Naive thymus-derived CD8-positive, alpha-beta T cell (primary cell): ENCODE results near the gene TMEM208. TPM values are rescaled to one million over a fixed set of nuclear protein-coding genes. Genes with fewer than 3 reads are reported as not detected.

Experiments
- ATAC-seq, 2 donors: fragments of 150-1000 bp; cut with Tn5 transposase in 1 of 2; sonication (Bioruptor Pico), chemical (Tn5 transposase) in 1 of 2; 1 replicate in 1 of 2; 2 replicates in 1 of 2; pipeline ENCODE4 v1.10.0; 2021; ENCODE audit warnings: mild to moderate bottlenecking in 2 of 2, moderate library complexity in 2 of 2
- POLR2A ChIA-PET: fragments of 350-600 bp; sonication (Branson Sonifier 250); formaldehyde crosslinking; loops from one replicate; lab custom pipeline; 2021; ENCODE audit warnings: antibody characterized with exemption; lab: Charles Lee
- DNase-seq, 10 donors: peaks; one replicate each; pipeline versions ENCODE4 v3.0.0 to v3.0.0-alpha.2; 2020 to 2022
- H3K27ac Mint-ChIP-seq, 10 donors: one replicate each; pipeline ENCODE4 v1.8.0; 2020 to 2022; ENCODE audit warnings: mild to moderate bottlenecking in 10 of 10, mixed read lengths in 10 of 10, moderate library complexity in 4 of 10, inconsistent platforms in 1 of 10
- H3K27me3 Mint-ChIP-seq, 5 donors: one replicate each; pipeline ENCODE4 v1.8.0; 2021 to 2022; ENCODE audit warnings: mixed read lengths in 5 of 5
- H3K36me3 Mint-ChIP-seq, 3 donors: one replicate each; pipeline ENCODE4 v1.8.0; 2020 to 2022; ENCODE audit warnings: mixed read lengths in 3 of 3, mild to moderate bottlenecking in 2 of 3, inconsistent platforms in 1 of 3
- H3K4me1 Mint-ChIP-seq, 4 donors: one replicate each; pipeline ENCODE4 v1.8.0; 2021 to 2022; ENCODE audit warnings: mixed read lengths in 4 of 4
- H3K4me3 Mint-ChIP-seq, 10 donors: one replicate each; pipeline ENCODE4 v1.8.0; 2020 to 2022; ENCODE audit warnings: mild to moderate bottlenecking in 10 of 10, mixed read lengths in 10 of 10, moderate library complexity in 6 of 10, inconsistent platforms in 1 of 10
- H3K9me3 Mint-ChIP-seq, 9 donors: one replicate each; pipeline ENCODE4 v1.8.0; 2020 to 2022; ENCODE audit warnings: mixed read lengths in 9 of 9, mild to moderate bottlenecking in 3 of 9, inconsistent platforms in 1 of 9, moderate library complexity in 1 of 9
- polyA plus RNA-seq, 3 donors: library from polyadenylated mRNA; unstranded; fragments of 300-500 nt; fragmentation: Illumina TruSeq; gene quantifications; one replicate each; pipeline ENCODE4 v1.2.3, GENCODE V29; 2021
- total RNA-seq, 8 experiments: library from RNA in 2 of 8; stranded (reverse) in 2 of 8; gene quantifications; one replicate each; pipeline ENCODE4 v1.2.3 and lab custom pipeline; 2021 to 2026

TMEM208 gene
- total and polyA plus RNA-seq, 5 experiments from 2014 or later: 40.0 to 88.4 (median 65.3) TPM

DNA sequence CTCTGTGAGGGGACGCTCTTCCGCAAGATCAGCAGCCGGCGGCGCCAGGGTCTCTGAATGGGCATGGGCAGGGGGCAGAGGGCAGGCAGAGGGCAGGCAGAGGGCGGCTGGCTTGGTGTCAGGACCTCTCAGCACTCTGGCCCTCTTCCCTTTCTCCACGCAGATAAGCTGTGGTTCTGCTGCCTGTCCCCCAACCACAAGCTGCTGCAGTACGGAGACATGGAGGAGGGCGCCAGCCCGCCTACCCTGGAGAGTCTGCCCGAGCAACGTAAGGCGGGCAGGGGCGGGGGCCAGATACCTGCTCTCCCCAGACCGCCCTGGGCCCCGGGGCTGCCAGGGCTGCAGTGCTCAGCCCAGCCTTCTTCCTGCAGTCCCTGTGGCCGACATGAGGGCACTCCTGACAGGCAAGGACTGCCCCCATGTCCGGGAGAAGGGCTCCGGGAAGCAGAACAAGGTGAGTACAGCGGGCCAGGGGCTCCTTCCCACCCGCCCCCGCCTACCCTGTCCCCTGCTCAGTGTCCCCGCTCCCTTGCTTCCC lies 23.9 kb upstream of the TMEM208 start:
- POLR2A ChIA-PET: interaction anchor here (0.9 kb wide), 1 partner anchor 24 kb away, joined by 3 read pairs; the partner anchor contains the start of gene TMEM208
- H3K27me3 Mint-ChIP-seq: no peaks in the 10 kb centered on the region
- no peak overlapping the region for H3K27ac Mint-ChIP-seq
- ATAC-seq: no peak
- H3K9me3 Mint-ChIP-seq: no peaks in the 10 kb centered on the region
- H3K4me1 Mint-ChIP-seq: peaks cover 0 to 6% (median under 1%) of the 10 kb centered on the region in 4 donors
- peak in 1 of 10 donors; percentile 52 for DNase-seq
- H3K4me3 Mint-ChIP-seq: no peak overlapping the region
- H3K36me3 Mint-ChIP-seq: peaks cover 0 to 22% (median 0%) of the 10 kb centered on the region in 3 donors

DNA sequence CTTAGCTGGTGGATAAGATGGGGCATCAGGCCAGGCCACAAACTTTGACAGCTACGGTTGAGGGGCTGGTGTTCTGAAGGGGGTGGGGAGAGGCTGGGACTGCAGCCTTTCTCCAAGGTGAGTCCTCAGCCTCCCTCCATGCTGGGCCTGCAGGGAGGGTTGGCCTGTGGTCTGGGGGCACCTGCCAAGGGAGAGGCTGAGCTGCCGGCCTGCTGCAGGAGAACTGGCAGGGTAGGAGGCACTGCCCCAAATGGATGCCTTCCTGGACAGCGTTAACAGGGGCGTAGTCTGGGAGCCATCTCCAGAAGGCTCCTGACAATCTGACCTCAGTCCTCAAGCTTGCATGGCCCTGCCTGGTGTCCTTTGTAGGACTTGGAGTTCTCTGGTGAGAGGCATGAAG lies 22.9 kb upstream of the TMEM208 start:
- H3K9me3 Mint-ChIP-seq: no peaks in the 10 kb centered on the region
- peak overlapping the region in 2 of 10 donors; percentile 4 to 31 for H3K27ac Mint-ChIP-seq
- H3K27me3 Mint-ChIP-seq: no peaks in the 10 kb centered on the region
- no peak overlapping the region for H3K4me3 Mint-ChIP-seq
- DNase-seq (no peak), ATAC-seq (no peak)
- H3K4me1 Mint-ChIP-seq: peaks cover 0 to 2% (median under 1%) of the 10 kb centered on the region in 4 donors
- POLR2A ChIA-PET: interaction anchor here (0.7 kb wide), 1 partner anchor 12 kb away, joined by 3 read pairs; no protein-coding TSS in a partner anchor
- H3K36me3 Mint-ChIP-seq: peaks cover 0 to 16% (median 0%) of the 10 kb centered on the region in 3 donors

DNA sequence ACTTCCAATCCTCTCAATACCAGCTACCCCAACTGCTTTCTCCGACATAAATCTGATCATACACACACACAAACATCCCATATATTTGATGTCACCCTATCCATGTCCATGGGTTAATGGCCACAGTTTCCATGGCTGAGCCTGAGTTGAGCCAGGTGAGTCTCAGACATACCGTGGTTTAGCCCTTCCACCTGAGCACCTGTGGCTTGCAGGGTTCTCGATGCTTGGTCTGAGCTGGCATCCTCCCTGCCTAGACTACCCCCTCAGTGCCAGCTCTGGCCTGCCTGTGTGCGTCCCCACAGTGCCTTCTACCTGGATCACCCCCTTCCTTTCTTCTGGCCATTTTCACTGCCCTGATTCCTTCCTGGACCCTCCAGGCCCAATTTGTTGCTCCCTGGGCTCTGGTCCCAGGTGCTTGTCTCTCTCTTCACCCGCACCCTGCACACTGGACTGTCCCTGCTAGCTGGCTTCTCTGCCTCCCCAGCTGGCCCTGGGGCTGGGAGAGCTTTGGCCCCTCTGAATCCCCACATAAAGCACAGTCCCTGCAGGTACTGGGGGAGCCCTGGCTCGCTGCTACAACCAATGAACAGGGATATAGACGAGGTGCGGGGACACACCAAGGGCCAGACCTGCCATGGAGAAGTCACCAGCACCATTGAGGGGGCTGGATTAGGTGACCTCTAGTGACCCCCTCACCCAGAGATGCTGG lies 20.6 kb upstream of the TMEM208 start:
- Mint-ChIP-seq H3K27ac (peak overlapping the region in 5 of 10 donors; percentile 23 to 74 (median 64)), H3K27me3 (no peaks in the 10 kb centered on the region), H3K9me3 (no peaks in the 10 kb centered on the region), H3K4me1 (peaks cover 0 to 3% (median under 1%) of the 10 kb centered on the region in 4 donors), H3K36me3 (peaks cover 0 to 5% (median 0%) of the 10 kb centered on the region in 3 donors), H3K4me3 (peak overlapping the region in 1 of 10 donors; percentile 29)
- POLR2A ChIA-PET: interaction anchor here (0.5 to 2.6 kb wide), 3 partner anchors 9 to 101 kb away, joined by 3 to 10 read pairs (median 3); no protein-coding TSS in a partner anchor
- DNase-seq (no peak), ATAC-seq (no peak)

DNA sequence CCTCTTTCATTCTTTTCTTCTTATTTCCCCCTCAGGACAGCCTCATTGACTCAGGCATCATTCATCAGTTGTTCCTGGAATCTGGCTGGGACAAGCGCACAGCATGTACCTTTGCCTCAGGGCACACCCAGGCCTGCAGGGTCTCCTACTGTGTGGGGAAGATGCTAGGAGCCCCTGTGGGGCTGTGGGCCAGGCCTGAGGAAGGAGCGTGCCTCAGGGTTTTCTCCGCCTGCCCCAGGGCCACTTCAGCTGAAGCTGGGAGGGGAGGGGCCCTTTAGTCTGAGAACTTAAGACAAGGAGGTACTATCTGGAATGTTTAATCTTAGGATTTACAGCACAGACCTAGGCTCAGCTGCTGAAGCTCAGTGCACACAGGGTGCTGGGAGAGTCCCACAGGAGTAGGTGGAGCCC lies 20.1 kb upstream of the TMEM208 start:
- DNase-seq (no peak), ATAC-seq (no peak)
- Mint-ChIP-seq H3K4me3 (no peak overlapping the region), H3K4me1 (peaks cover 0 to 3% (median under 1%) of the 10 kb centered on the region in 4 donors), H3K9me3 (no peaks in the 10 kb centered on the region), H3K27me3 (no peaks in the 10 kb centered on the region), H3K36me3 (peaks cover 0 to 4% (median 0%) of the 10 kb centered on the region in 3 donors), H3K27ac (peak overlapping the region in 1 of 10 donors; percentile 63)
- POLR2A ChIA-PET: interaction anchor here (0.5 to 2.6 kb wide), 3 partner anchors 9 to 101 kb away, joined by 3 to 10 read pairs (median 3); no protein-coding TSS in a partner anchor

DNA sequence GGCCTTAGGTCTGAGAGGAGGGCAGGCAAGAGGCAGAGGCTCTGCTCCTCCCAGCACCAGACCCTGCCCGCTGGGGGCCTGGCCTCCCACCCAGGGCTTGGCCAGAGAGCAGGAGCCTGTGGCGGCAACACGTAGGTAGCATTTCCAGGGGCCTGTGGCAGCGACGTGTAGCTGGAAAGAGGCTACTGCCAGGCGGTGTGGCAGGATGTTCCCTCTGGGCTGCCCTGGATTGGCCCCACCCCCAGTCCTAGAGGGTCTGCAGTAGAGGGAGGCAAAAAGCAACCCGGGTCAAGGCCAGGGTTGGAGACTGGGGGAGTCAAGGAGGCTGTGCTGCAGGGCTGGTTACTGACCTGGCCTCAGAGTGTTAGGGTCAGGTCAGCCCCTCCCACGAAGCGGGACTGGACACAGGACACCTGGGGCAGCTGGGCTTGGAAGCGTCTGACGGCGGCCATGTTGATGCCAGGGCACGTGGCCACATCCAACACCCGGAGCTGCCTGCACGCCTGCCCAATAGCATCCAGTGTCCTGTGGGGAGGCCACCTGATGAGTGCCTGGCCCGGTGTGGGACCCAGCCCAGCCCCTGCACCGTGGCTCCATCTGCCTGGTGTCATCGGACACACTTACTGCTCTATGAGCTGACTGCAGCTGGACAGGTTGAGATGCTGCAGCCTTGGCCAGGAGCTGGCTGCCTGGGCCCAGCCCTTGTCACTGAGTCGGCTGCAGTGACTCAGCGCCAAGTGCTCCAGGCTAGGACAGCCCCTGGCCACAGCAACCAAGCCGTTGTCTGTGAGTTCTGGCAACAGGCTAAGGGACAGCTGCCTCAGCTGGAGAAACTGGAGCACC lies 19.5 kb upstream of the TMEM208 start:
- H3K4me1 Mint-ChIP-seq: peaks cover 0 to 3% (median under 1%) of the 10 kb centered on the region in 4 donors
- H3K27ac Mint-ChIP-seq: peak overlapping the region in 1 of 10 donors; percentile 63
- POLR2A ChIA-PET: interaction anchor here (0.7 to 2.6 kb wide), 2 partner anchors 17 to 39 kb away, joined by 3 to 10 read pairs; no protein-coding TSS in a partner anchor
- ATAC-seq (no peak), DNase-seq (no peak)
- H3K4me3 Mint-ChIP-seq: no peak overlapping the region
- H3K27me3 Mint-ChIP-seq: no peaks in the 10 kb centered on the region
- peaks cover 0 to 4% (median 0%) of the 10 kb centered on the region in 3 donors for H3K36me3 Mint-ChIP-seq
- no peaks in the 10 kb centered on the region for H3K9me3 Mint-ChIP-seq

DNA sequence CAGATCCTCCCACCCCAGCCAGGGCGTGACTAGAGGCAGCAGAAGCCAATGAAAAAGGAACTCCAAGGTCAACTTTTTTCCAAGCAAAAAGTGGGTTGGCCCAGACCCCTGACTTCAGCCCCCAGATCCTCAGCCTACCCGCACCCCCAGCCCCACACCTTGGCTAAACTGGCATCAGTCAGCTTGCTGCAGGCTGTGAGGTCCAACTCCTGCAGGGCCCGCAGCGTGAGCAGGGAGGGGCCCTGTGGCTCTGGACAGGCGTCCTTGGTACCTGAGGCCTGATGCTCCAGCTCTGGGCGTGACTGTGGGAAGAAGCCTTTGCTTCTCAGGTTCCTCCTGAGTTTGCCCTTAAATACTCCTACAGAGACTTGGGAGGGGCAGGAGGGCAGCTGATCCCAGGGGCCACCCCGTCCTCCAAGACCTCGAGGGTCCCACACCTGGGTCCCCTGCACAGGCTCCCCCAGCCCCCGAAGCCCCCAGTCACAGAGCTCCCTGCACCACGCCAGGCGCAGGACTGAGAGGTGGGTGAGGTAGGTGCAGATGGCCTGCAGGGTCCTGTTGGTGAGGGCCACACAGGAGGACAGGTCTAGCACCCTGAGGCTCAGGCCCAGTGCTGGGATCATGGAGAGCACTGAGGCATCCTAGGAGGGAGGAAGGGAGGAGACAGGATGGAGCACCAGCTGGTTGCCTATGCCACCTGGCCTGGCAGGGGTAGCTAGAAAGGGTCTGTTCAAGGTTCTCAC lies 18.6 kb upstream of the TMEM208 start:
- Mint-ChIP-seq H3K4me1 (peaks cover 0 to 3% (median under 1%) of the 10 kb centered on the region in 4 donors), H3K27ac (peak overlapping the region in 1 of 10 donors; percentile 52), H3K4me3 (no peak overlapping the region), H3K27me3 (no peaks in the 10 kb centered on the region), H3K9me3 (no peaks in the 10 kb centered on the region), H3K36me3 (peaks cover 0 to 4% (median 0%) of the 10 kb centered on the region in 3 donors)
- DNase-seq (no peak), ATAC-seq (no peak)
- POLR2A ChIA-PET: interaction anchor here (0.5 to 2.6 kb wide), 3 partner anchors 11 to 38 kb away, joined by 3 to 10 read pairs (median 3); no protein-coding TSS in a partner anchor

DNA sequence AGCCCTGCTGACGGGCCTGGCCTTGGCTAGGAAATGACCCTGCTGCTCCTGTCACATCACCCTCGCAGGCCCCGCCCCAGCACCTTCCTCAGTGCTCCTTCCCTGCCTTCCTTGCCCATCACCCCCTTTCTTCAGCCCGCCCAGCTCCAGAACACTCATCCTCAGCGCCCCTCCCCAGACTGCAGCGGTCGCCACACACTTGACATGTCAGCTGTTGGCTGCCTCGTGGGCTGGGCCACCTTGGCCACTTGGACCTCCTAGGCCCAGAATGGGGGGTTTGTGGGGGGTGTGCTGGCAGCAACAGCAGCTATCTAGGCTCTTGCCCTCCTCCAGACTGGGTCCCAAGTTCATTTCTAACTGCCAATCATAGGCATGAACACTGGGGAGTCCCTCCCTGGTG lies 17.4 kb upstream of the TMEM208 start:
- Mint-ChIP-seq H3K9me3 (no peaks in the 10 kb centered on the region), H3K27me3 (no peaks in the 10 kb centered on the region), H3K4me3 (no peak overlapping the region), H3K4me1 (peaks cover 0 to 3% (median under 1%) of the 10 kb centered on the region in 4 donors), H3K27ac (no peak overlapping the region), H3K36me3 (peaks cover 0 to 2% (median 0%) of the 10 kb centered on the region in 3 donors)
- ATAC-seq (no peak), DNase-seq (no peak)
- POLR2A ChIA-PET: no interaction called here

DNA sequence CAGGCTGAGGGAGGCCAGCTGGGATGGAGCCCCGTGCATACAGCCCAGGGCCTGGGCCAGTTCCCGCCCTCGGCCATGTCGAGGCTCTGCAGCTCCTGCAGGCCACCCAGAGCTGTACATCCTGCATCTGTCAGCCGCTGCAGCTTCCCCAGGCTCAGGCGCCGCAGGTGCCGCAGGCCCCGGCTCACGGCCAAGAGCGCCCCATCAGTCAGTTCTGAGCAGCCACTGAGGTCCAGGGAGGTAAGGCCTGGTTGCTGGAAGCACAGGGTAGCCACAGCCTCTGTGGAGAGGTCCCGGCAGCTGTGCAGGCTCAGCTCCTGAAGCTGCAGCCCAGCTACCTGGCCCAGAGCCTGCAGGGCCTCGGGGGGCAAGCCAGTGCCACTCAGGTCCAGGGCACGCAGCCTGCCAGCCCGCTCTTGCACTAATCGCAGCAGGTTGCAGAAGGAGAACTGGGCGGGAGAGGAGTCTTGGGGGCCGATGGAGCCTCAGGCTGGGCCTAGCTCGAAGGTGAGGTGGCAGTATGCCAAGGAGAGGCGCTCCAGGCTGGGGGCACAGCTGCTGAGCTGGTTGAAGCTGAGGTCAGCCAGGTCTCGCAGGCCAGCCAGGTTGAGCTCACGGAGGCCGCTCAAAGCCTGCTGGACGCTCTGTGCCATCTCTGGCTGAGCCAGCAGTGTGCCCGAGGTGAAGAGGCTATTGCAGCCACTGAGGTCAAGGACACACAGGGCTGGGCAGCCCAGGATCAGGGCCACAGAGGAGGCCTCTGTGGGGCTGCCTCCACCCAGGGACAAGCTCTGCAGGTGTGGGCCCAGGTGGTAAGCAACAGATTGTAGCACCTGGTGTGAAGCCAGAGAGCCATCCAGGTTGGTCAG lies 16.6 kb upstream of the TMEM208 start:
- peaks cover 0 to 2% (median 0%) of the 10 kb centered on the region in 3 donors for H3K36me3 Mint-ChIP-seq
- DNase-seq (no peak), ATAC-seq (no peak)
- POLR2A ChIA-PET: no interaction called here
- H3K27me3 Mint-ChIP-seq: no peaks in the 10 kb centered on the region
- no peak overlapping the region for H3K4me3 Mint-ChIP-seq
- H3K9me3 Mint-ChIP-seq: no peaks in the 10 kb centered on the region
- H3K4me1 Mint-ChIP-seq: peaks cover 0 to 3% (median under 1%) of the 10 kb centered on the region in 4 donors
- peak overlapping the region in 1 of 10 donors; percentile 75 for H3K27ac Mint-ChIP-seq

DNA sequence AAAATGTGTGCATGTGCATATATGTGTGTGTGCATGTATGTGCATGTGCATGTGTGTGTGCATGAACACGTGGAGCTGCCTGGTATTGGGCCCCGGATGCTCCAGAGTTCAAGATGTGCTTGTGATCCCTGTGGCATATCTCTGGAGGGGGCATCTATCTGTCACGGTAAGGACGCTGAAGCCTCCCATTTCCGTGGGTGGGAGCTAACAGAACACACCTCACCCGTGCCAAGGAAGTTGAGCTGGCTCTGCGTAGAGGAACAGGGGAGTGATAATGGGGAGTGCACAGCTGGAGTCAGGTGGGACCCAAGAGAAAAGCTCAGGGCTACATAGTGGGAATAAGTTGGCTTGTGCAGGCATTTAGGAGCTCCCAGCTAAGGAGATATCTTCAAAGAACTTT lies 15.3 kb upstream of the TMEM208 start:
- peaks cover 0 to 4% (median 0%) of the 10 kb centered on the region in 3 donors for H3K36me3 Mint-ChIP-seq
- POLR2A ChIA-PET: interaction anchor here (1.2 kb wide), 1 partner anchor 10 kb away, joined by 3 read pairs; no protein-coding TSS in a partner anchor
- DNase-seq (no peak), ATAC-seq (no peak)
- H3K9me3 Mint-ChIP-seq: no peaks in the 10 kb centered on the region
- peak overlapping the region in 2 of 10 donors; percentile 57 to 71 for H3K27ac Mint-ChIP-seq
- H3K4me1 Mint-ChIP-seq: peaks cover 0 to 14% (median 2%) of the 10 kb centered on the region in 4 donors
- no peak overlapping the region for H3K4me3 Mint-ChIP-seq
- no peaks in the 10 kb centered on the region for H3K27me3 Mint-ChIP-seq

DNA sequence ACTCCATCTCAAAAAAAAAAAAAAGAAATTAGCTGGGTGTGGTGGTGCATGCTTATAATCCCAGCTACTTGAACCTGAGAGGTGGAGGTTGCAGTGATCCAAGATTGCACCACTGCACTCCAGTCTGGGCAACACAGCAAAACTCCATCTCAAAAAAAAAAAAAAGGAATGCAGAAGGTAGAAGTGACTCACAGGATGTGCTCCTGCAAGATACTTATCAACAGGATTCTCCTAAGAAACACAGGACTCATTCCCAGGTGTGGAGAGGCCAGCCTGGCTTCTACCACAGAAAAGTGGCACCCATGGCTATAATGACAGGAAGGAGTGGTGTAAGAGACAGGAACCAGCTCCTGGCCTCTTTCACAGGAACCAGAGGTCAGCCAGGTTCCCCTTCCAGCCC lies 14.2 kb upstream of the TMEM208 start:
- Mint-ChIP-seq H3K4me1 (peaks cover 0 to 17% (median 7%) of the 10 kb centered on the region in 4 donors), H3K36me3 (peaks cover 0 to 15% (median 0%) of the 10 kb centered on the region in 3 donors), H3K9me3 (no peaks in the 10 kb centered on the region), H3K4me3 (no peak overlapping the region), H3K27ac (no peak overlapping the region), H3K27me3 (no peaks in the 10 kb centered on the region)
- DNase-seq (no peak), ATAC-seq (no peak)
- POLR2A ChIA-PET: interaction anchor here (1.4 kb wide), 1 partner anchor 13 kb away, joined by 3 read pairs; no protein-coding TSS in a partner anchor
